Glomerular endothelial cell (primary cell): ENCODE measurements around the gene TRMT44. TPM values are rescaled to one million over a fixed set of nuclear protein-coding genes. Genes with fewer than 3 reads are reported as not detected.

Source experiments
- DNase-seq: peaks from one replicate; pipeline ENCODE4 v3.0.0-alpha.2; 2011; ENCODE audit warnings: low read depth, low spot score; ENCODE audit errors: extremely low read depth
- total RNA-seq: library from RNA; depleted of rRNA; stranded (reverse); fragments of >200 nt; gene quantifications from 2 replicates; pipeline ENCODE4 v1.2.3, GENCODE V29; 2015

The TRMT44 gene
- total RNA-seq, 1 donor from 2014 or later: 21.8 TPM

DNA sequence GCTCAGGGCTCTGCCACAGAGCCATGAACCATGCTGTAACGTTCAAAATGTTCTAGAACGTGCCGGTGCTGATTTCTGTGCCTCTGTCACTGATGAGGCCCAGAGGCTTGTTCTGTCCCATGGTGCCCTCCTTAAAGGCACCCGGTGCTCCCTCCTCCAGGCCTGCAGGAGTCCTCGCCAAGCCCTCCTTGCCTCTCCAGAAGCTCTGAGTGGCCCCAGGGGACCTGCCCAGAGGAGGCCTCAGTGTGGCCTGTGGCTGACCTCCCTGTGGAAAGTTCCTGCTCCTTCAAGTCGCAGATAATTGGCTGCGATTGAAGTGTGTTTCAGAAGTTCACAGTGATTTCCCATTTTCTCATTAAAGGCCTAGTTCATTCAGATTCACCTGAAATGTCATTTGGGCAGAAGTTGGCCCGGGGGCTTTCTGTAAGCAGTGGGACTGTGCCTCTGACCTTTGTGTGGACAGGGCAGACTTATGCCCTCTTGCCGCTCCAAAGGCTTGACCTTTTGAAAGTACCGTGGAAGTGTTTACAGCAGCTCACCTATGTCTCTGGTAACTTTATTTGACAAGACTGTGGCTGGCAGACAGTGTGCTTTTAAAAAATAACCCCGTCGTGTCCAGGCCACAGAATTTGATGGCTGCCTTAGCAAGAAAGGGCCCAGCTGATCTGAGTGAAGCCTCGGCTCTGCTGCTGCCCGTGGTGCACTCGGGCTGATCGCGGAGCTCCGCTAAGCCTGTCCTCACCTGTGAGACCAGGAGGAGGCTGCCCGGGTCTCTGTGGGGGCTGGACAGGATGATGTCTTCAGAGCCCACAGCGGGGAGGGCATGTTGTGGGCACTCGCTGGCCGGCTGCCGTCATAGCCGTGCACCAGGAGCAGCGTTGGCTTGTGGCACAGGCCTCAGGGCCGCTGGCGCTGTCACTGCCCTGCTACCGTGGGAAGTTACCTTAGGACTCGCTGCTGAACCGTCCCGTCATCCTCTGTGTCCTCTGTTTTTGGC is 25.3 kb downstream of the TRMT44 start:
- DNase-seq: no peak

DNA sequence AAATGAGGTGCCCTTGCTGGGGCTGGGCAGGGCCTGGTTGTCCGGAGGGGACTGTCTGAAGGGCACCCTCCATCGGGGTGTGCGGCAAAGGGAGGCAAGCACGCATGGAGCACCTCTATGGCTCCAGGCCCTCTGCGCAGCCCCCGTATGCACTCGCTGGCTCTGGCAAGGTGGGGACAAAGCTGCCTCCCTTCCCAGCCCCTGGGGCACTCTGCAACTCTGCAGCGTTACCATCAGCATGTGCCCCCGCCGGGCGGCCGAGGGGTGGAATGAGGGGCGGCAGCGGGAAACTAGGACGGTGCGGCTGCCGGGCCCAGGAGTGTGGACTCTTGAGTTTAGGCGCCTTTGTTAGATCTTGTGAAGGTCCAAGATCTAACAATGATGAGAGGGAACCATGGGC is 26.4 kb downstream of the TRMT44 start:
- DNase-seq: no peak

DNA sequence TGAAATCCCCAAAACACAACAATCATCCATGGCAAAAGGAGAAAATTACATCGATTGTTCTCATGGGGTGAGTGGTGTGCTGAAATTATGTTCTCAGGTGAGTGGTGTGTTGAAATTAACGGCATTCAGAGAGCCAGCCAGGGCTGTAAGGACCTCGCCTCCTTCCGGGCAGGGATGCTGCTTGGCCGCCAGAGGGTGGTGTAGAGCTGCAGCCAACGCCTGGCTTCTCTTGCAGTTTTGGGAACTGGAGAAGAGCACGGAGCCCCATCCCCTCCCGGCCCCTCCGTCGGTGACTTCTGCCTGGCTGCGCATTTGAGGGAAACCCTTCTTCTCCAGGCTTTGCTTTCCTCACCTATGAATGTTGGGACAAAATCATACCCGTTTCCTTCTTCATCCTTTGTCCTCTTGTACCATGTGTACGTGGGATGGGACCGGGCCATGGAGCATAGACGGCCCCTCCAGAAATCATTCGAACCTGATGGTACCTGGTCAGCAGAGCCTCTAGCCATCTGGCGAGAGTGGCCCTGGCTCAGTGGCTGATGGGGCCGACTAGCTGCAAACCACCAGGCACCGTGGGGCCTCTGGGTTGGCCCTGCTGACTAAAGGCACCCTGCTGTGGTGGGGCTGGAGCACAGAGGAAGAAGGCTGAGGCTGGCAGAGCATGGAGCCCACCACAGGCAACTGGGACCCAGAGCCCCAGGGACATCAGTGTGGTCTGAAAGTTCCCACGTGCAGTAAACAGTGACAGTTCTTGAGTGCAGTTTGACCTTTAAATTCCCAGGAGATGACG is 28.4 kb downstream of the TRMT44 start:
- DNase-seq: no peak

DNA sequence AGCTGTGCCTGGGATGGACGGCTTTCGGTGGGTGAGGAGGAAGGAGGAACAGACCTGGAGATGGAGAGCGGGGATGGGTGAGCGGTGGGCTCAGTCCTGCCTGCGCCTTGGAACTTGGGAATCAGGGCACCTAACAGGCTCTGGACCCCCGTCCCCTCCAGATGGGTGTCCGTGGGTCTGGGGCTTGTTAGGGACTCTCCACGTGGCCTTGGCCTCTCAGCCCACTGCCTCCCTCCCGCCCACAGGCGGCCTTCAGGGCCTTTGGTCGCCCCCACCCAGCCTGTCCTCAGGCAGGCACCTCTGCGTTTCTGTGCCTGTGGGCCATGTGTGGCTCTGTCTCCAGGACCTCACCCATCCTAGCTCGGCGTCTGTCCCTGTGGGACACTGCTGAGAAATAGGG is 29.0 kb downstream of the TRMT44 start:
- DNase-seq: no peak

DNA sequence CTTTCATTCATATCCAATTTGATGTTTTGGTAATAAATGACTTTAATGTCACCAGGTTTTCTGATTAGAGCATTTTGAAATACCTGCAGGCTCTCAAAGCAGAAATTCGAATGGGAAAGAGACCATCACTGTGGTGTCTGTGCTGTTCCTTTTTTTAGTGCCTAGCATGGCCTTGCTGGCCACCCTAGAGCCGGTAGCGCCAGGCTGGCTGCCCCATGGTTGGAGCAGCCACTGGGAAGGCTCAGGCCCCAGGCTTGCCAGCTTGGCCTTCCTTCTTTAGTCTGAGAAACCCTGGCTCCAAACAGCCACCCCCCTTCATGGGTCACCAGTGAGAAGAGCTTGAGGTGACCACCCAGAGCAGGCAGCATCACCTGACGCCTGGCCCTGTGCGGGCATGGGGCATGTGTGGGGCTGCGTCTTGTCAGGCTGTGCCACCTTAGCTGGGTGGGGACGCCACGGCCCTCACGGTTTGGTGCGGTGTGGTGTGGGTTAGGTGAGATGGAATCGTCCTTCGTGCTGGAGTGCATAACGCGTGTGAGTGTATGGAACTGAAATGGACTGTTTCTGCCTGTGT is 30.0 kb downstream of the TRMT44 start:
- DNase-seq: no peak

DNA sequence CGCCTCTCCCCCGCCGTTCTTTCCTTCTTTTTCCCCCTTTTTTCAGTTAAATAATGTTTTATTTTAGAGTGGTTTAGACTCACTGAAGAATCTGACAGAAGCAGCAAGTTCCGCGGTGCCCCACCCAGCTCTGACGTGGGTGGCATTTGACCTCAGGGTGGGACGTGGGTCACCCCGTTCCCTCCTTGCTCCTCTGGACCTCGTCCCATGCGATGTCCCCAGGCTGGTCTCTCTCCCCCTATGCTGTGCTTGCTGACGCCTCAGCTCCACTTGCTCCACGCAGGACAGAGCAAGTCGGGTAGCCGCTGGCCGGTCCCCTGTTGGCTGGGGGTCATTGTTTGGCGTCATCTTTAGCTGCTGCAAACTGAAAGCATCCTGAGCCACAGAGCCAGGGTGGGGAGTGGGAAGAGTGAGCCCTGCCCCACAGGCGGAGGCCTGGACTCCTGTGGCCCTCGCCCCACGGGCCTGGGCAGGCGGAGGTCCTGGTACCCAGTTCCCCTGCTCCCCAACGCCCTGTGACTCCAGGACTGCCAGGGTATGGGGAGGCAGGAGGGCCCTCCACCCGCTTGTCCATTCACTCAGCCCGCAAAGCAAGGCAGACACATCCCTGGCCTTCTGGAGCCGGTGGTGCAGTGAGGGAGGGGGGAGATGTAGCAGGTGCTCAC is 30.8 kb downstream of the TRMT44 start:
- no peak for DNase-seq

DNA sequence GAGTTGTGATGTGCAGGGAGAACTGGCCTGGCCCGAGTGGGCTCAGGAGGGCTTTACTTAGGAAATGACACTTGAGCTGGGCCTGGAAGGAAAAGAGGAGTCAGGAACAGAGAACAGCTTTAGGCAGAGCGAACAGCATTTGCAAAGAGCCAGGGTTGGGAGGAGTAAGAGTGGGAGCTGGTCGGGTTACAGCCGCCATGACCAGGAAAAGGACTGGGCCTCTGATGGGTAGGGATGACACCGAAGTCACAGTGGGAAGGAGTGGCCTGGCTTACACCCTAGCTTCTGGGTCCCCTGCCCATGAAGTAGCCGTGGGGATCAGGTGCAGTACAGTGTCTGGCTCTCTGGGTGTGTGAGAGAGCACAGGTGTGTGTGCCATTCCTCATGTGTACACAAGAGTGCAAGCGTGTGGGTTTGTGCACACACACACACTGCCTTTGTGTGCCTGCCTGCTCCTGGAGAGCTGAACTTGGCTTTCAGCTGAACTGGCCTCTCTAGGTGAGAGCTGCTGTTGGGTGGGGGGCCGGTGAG is 31.6 kb downstream of the TRMT44 start:
- DNase-seq: no peak

DNA sequence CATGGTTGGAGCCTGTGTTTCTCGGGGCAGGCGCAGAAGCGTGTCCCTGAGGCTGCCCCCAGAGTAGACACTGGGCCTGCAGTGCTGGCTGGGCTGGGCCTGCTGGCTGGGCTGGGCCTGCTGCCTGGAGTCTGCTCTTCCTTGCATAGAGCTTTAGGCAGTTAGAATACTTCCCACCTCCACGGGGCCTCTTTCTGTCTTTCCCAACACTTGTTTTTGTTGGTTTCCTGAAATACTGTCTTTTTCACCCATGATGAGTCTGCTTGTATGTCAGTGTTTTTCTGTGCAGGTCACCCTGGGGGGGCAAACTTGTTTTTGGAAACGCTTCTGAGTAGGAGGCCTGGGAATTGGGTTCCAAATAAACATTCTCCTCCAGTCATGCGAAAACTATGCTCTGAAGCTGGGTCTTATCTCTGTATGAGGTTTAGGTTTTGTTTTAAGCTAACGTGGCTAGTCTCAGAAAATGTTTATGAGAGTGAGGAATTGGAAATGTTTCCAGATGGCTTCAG is 32.2 kb downstream of the TRMT44 start:
- no peak for DNase-seq

DNA sequence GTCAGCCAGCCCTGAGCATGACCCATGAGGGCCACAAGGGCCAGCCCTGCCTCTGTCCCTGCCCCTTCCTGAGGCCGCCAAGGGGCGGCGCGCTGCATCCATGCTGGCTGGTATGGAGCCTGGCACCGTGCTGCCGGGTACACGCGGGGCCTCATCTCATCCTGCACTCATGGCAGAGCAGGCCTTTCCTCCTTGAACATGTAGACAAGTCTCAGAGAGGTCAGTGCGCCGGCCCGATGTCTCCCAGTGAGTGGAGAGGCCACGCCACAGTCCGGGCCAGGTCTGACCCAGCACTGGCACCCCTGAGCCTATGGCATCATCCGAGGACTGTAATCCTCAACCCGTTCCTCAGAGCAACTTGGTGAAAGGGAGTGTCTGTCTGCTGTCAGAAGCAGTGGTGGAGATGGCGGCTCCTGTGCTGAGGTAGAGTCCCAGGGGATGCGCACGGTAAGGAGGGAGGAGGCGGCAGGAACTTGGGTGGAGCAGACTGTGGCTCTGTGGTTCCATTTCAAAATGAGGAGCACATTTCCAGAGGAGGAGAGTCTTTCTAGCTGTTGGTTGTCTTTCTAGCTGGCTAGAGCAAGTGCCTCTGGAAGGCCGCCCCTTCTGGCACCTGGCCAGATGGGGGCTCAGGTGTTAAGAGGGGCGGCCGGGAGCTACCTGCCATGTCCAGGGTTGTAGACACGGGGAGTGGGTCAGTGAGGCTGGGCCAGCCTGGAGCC is 32.8 kb downstream of the TRMT44 start:
- no peak for DNase-seq

DNA sequence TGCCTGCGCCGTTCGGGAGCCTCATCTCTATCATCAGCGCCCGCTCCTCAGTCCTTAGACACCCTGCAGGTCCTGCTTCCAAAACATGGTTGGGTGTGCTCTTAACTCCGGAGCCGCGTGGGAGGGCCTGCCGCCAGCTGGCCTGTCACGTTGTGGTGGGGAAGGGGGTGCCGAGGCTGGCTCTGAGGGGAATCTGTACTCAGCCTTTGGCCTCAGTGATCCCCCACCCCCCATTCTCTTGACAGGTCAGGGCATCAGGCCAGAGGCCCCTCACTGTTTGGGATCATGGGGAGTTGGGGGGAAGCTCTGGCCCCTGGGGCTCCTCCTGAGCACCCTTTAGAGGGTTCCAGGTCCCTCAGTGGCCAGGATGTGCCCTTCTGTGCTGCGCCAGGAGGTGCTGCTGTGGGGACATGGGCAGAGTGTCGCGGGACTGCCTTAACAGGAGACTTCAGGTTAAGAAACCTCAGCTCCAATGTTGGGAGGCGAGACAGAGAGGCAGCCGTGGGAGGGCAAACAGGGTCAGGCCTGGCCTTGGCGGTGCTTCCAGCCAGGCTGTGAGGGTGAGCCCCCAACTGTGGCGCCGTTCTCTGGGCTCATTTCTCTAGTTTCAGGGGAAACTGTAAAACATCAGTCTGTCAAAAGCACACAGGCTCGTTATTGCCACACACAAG is 33.5 kb downstream of the TRMT44 start:
- DNase-seq: no peak

DNA sequence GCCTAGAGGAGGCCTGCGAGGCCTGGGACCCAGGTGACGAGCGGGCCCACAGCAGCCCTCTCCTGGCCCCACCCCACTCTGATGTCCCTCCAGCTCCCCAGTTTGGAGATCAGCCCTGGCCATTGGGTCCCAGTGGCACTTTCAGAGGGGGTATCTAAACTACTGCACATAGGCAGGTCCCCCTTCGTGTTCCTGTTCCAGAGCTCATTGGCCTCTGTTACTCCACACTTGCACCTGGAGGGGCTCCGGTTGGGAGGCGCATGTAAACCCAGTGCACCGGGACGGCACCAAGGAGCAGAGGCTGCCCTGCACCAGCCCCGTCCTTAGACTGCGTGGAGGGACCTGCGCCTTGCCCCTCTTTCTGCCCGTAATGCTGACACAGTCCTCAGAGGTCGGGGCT is 34.3 kb downstream of the TRMT44 start:
- no peak for DNase-seq

DNA sequence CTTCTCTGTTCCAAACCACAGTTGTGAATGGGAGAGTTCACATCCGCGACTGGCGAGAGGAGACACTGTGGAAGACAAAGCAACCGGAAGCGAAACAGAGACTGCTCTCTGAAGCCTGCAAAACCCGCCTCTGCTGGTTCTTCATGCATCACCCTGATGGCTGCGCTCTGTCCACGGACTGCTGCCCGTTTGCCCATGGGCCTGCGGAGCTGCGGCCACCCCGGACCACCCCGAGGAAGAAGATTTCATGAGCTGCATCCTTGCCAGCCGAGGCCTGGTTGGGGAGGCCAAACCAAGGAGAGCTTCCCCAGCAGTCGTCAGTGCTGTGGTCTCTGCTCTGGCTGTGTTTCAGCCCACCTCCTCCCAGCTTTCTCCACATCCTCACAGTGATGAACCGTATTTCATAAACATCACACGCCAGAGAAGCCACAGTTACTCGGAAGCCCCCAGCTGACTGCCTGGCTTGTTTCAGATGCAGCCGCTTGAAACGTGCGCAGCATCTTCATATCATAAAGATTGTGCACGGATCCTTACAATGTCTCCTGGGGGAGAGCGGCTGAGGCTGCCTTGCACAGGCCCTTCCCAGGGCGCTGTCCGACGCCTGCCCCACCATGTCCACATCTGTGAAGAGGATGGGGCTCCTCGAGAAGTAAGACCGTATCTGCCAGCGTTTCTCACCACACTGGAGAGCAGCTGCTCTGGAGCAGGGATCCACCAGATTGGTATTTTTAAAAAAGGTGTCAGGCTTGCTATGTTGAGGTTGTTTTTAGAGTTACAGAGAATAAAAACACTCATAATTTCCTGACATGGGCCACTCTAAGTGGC is 35.4 kb downstream of the TRMT44 start:
- DNase-seq: no peak

DNA sequence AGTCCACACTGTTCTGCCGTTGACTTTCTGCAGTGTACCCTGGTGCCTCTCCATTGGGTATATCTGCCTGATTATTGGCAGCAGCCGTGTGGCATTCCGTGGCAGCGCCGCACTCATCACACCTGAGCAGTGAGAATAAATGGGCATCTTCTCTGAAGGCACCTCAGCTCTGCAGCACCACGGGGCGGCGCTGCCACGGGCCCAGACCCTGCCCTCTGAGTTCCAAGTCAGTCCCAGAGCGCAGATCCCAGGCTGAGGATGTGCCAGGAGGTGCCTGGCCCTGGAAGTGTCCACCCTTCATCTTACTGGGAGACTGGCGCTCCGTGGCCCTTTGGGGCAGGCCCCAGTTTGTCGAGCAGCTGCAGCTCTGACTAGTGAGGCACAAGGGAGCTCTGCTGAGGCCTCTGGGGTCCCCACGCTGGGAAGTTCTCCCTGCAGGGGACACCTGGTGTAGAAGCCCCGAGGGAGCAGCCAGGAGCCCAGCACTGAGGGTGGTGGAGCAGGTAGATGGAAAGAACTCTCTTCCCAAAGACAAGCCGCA is 36.6 kb downstream of the TRMT44 start:
- DNase-seq: no peak

DNA sequence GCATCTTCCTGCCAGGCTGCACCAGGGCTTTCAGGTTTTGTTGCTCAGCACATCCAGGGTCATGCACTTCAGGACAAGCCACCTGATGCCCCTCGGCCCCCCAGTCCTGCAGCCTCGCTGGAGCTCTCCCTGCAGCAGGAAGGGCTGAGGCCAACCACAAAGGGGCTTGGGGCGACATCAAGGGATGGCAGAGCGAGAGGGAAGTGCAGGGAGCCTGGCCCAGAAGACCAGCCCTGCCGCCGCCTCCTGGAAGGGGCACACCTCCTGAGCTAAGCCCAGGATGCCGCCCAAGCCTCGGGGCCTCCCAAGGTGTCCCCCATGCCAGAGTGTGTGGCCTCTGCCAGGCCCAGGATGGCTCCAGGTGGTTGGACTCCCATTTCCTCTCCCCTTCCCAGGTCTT is 37.1 kb downstream of the TRMT44 start:
- DNase-seq: no peak

DNA sequence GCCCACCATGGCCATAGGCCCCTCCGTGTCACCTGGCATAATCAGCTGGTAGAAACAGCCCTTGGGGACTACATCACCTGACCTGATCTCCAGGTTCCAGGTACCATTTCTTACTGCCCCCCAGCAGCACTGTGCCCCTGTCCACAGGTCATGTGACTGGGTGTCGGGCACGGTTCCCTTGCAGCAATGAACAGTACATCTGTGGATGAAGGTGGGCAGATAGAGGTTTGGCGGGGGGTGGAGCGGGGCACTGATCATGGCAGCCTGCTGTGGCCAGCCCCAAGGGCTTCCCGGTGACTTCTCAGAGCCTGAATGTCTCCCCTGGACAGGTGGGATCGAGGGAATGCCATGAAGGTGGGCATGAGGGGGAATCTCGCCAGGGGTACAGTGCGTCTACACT is 37.8 kb downstream of the TRMT44 start:
- no peak for DNase-seq

DNA sequence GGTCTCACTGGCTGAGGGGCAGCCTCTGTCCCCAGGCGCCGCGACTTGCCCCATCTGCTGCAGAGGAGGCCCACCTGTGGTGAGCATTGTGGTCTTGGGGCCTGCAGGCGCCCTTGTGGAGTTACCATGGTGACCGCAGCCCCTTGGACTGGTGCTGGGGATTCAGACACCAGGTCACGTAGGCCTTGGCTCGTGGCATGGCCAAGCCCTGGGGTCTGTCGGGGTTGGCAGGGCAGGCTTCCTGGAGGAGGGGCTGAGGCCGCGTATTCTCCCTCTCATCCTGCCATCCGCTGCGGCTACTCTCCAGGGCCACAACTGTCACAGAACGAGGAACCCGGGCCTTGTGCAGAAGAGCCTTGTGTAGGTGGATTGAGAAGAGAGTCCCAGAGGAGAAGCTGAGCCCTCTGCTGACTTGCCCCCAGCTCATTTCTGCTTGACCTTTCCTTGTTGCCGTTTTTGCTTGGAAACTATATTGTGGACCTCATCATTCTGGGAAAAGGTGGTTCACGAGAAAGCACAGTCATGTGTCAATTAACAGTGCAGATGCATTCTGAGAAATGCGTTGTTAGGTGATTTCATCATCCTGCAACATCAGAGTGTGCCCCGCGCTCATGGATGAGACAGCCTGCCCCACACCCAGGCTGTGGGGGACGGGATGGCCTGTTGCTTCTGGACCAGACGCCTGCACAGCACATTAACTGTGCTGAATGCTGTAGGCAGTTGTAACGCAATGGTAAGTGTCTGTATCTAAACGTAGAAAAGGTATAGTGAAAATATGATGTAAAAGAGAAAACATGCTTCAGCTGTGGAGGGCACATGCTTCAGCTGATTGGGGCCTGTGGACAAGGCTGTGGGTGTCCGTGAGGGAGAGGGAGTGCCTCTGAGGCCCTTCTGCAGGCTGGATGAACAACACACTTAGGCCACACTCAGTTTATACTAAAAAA is 38.5 kb downstream of the TRMT44 start:
- DNase-seq: no peak

DNA sequence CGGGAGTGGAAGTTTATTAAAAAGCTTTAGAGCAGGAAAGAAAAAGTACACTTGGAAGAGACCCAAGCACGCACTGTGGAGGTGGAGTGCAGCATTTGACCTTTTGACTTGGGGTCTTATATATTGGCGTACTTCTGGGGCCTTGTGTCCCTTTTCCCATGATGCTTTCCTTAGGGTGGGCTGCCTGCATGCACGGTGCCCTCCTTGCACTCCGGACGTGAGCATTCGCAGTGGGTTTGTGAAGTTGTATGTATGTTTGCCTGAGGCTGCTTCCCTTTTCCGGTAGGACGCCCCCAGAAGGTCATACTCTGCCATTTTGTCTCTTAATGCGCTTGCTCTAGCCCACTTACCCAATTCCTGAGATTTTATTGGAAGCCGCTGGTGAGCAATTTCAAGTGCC is 39.6 kb downstream of the TRMT44 start:
- no peak for DNase-seq
